Cardiac fibroblast (primary cell): ENCODE results near the gene CDH23.

ENCODE experiments used
- DNase-seq, 2 donors: peaks; one replicate each; pipeline versions ENCODE4 v3.0.0 to v3.0.0-alpha.2; 2010; ENCODE audit warnings: low read depth in 2 of 2
- H3K4me3 ChIP-seq, 2 donors: replicated peaks in 1 of 2; 1 replicate in 1 of 2; 2 replicates in 1 of 2; pipeline ENCODE4 v1.5.1; 2011; ENCODE audit warnings: low read depth in 2 of 2, low read length in 2 of 2, mild to moderate bottlenecking in 2 of 2, moderate library complexity in 1 of 2
- TF ChIP-seq, protein P1 (sequence below): IDR thresholded peaks from one replicate; pipeline ENCODE4 v1.5.1; 2011; ENCODE audit warnings: low read depth, mild to moderate bottlenecking, low read length, inconsistent platforms

Gene CDH23

DNA sequence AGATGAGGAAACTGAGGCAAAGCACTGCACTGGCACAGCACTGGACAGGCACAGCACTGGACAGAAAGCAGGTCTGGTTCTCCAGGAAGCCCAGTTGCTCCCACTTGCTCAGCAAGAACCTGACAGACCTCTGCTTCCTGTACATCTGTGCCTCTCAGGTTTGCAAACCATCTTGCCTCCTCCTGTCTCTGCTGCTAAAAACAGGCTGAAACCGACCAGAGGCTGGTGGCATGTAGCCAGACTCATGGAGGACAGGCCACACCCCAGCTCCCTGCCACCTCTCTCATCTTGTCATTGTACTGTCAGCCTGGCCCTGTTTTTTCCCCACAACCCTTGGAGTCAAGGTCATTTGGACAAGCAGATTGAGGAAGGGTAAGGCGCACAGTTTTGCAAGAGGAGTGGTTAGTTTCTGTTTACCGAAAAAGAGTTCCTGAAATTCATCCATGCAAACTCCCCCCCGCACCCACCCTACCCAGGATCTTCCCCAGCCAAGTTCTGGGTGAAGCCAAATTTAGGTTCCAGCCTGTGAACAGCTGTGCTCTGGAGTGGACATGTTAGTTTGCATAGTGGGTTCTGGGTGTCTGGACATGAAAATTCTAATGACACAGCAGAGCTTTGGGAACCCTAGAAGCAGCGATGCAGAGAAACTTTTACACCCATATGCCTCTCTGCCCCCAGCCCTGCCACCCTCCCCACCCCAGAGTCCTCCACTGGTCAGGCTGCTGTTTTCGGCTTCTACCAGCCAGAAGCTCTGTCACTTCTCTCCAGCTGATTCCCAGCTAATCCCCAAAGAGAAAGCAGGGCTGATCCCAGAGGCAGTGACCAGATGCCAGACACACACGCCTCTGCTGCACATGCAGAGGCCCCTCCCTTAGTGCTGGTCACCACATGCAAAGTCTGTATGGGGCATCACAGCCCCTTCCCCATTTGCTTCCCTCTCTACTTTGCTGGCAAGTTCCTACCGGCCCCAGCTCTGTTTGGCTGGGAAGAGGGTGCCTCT lies 331.3 kb downstream of the CDH23 start:
- TF ChIP-seq, protein P1, sequence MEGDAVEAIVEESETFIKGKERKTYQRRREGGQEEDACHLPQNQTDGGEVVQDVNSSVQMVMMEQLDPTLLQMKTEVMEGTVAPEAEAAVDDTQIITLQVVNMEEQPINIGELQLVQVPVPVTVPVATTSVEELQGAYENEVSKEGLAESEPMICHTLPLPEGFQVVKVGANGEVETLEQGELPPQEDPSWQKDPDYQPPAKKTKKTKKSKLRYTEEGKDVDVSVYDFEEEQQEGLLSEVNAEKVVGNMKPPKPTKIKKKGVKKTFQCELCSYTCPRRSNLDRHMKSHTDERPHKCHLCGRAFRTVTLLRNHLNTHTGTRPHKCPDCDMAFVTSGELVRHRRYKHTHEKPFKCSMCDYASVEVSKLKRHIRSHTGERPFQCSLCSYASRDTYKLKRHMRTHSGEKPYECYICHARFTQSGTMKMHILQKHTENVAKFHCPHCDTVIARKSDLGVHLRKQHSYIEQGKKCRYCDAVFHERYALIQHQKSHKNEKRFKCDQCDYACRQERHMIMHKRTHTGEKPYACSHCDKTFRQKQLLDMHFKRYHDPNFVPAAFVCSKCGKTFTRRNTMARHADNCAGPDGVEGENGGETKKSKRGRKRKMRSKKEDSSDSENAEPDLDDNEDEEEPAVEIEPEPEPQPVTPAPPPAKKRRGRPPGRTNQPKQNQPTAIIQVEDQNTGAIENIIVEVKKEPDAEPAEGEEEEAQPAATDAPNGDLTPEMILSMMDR: no peak
- peak; percentile 12 to 47 for DNase-seq
- H3K4me3 ChIP-seq: no peak overlapping the region

DNA sequence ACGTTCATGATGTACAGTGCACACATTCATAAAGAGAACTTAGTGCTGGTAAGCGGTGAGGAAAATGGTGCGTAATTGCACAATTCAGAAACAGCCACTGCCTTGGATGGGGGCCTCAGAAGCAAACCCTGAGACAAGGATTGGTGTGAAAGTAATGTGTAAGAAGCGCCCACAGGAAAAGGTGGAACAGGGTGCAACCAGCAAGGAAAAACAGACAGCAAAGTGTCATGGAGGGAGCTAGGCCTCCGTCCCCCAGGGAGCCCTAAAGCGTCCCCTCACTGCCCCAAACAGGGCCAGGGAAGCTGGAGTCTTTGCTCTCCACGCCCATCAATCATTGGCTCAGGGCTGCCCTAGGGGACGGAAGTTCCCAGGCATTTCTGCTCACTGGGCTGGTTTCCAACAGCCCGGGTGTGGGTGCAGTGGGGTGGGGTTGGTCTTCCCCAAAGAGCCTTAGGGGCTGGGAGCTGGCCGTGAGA lies 332.5 kb downstream of the CDH23 start:
- DNase-seq: no peak
- H3K4me3 ChIP-seq: no peak overlapping the region
- TF ChIP-seq, protein P1: no peak

DNA sequence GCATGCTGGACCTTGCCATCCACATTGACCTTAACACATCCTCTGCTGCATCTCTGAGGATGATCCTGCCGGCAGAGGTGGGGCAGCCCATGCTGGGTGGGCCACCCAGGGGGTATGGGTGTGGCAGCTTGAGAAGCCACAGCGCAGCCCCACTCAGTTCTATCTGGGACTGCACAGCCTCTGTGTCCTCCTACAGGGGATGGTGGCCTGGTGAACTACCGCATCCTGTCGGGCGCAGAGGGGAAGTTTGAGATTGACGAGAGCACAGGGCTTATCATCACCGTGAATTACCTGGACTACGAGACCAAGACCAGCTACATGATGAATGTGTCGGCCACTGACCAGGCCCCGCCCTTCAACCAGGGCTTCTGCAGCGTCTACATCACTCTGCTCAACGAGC lies 335.1 kb downstream of the CDH23 start:
- no peak for DNase-seq
- no peak overlapping the region for H3K4me3 ChIP-seq
- TF ChIP-seq, protein P1: no peak

DNA sequence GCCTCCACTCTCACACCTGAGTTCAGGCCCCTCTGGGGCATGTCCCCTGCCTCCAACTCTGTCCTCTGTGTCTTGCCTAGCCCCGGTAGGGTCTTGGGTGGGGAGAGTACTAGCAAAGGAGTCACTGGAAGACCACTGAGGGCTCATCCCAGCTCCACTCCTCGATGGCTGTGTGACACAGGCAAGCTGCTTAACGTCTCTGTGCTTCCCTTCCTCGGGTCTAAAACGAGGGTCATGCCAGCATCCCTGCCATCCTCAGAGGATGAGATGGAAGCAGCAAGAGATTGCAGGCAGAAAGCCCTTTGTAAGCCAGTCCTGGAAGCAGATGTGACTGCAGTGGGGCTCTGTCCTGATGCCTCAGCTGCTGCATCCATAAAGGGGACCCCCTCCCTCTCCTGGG lies 338.1 kb downstream of the CDH23 start:
- H3K4me3 ChIP-seq: no peak overlapping the region
- no peak for DNase-seq
- TF ChIP-seq, protein P1: no peak

DNA sequence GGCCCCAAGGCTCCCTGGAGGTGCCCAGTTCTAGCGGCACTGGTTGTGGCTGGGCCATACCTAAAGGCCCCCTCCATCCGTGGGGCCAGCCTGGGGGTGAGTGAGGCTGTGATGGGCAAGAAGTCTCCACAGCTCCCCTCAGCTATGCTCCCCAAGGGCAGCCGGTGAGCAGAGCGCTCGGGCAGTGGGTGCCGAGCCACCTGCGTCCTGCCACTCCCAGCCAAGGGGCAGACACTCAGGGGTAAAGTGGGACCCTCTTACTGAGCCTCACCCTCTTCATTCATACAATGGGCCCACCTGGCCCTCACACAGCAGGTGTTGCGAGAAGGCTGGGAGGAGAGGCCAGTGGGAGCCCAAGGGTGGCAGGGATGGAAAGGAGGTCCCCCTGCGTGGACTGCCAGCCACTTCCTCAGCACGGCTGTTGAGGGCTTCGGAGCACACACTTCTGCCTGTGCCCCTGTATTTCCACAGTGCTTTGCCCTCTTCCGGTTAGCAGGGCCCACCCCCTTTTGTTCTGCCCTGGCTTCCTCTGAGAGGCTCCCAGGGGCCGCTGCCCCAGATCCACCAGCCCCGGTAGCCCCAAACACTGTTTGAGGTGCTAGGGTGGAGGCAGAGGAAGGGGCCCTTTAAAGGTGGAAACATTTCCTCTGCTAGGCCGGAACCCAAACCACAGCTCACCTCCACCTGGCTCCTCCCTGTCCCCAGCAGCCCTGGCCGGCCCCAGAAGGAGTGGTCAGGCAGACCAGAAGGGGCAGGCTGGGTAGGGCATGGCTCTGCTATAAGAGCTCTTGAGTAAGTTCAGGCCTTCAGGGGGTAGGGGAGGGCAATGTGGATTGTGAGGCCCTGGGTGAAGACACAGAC lies 339.2 kb downstream of the CDH23 start:
- H3K4me3 ChIP-seq: no peak overlapping the region
- TF ChIP-seq, protein P1: no peak
- no peak for DNase-seq

DNA sequence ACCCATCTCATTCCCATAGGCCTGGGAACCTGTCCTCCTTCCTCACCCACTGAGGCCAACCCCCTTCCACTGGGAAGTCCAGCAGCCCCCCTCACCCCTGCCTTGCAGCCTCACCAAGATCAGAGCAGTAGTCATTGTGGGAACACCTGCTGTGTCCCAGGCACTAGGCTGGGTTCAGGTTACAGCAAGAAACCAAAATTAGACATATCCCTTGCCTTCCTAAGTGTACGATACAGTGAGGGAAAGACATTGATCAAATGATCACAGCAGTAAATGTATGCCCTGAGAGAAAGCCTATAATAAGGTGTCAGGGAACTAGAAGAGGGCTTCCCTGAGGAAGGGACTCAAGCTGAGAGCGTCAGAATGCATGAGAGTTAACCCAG lies 339.8 kb downstream of the CDH23 start:
- no peak overlapping the region for H3K4me3 ChIP-seq
- TF ChIP-seq, protein P1: no peak

More for the DNA sequence above, 339.8 kb downstream of the CDH23 start:
- DNase-seq: no peak
